CD4-positive, alpha-beta T cell treated with Interleukin-17A for 4 hours (primary cell): ENCODE data around the gene SULT1C2.
"Not testable (repeated sequence)": the region's sequence is repeated elsewhere in the genome, so short reads cannot be mapped to it uniquely, and the experiment has no call there.

Source experiments
- DNase-seq: peaks from one replicate; pipeline ENCODE4 v3.0.0-alpha.2; 2020; ENCODE audit warnings: mixed read lengths

SULT1C2 gene

DNA sequence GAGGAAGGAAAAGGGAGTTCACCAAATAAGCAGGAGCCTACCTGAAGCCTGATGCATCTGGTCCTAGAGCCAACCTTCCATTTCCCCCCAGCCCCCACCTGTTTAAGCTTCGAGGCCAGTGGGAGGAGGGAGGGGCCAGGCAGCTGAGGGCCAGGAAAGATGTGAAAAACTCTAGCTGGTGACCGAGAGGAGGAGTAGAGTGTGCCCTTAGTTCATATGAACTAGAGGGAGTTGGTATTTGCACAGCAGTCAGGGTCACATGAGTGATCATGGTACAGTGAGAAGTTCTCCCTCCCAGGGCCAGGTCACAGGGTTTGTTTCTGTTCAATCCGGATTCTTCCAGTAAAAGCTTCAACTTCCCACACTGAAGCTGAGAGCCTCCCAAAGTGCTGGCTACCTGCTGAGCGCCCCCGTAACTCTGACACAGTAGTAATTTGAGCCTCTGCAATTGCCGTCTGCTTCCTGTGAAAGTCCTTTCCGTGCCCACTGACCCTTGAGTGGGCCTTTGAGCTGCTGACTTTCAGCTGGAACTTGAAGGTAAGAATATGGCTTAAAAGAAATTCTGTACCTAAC, at the start of gene SULT1C2:
Gene SULT1C2 (plus strand): TSS at position 362 of the 573 bp plus-strand sequence. CDS start 4,773 bp downstream, outside the sequence.
- no peak for DNase-seq

DNA sequence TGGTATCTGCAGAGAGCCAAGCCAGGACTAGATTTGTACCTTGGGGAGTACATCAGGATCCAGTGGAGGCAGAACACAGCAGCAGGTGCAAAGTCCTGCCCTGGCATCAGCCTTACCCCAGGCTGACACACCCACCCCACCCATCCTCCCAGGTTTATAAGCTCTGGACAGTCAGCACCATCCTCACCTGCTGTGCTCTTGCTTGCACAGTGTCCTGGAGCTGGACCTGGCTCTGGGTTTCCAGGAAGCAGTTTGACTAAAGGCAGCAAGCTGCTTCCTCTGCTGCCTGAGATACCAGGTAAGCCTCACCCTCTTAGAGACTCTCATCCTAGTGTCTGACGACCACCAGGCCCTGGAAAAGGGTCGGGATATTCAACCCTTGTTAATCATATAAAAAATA, 48.9 kb upstream of the SULT1C2 start, which contains the start of gene SULT1C3:
Gene SULT1C3 (plus strand): TSS at position 183 of the 400 bp plus-strand sequence. CDS start 7,227 bp downstream, outside the sequence.
- no peak for DNase-seq

DNA sequence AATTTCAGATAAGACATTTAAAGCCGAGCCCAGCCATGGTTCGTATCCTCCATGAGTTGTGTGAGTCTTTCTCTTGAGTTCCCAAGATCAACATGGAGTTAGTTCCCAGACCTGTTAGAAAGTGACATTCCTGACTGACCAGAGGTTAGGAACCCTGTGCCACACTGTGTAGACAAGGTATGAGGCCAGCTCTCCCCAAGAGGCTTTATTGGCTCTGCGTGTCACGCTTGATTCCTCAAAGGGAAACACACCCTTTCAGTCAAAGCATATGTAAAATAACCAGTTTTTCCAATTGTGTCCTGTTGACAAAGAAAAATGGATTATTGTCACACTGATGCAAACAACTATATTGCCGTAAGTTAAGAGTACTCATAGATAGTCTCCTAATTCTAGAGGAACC, 47.7 kb upstream of the SULT1C2 start:
- DNase-seq = no peak

DNA sequence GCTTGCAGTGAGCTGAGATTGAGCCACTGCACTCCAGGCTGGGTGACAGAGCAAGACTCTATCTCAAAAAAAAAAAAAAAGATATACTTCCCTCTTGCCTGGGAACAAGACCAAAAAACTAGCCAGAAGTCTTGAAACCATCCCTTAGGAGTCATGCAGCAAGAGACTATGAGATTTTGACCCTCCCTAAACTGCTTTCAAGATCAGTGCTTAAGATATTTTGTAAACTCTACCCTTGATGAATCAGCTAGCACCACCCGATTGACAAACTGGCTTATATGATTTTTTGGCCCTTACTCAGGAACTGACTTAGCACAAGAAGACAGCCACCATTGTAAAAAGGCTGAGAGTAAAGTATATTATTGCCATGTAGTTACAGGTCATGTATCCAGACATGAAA, 45.1 kb upstream of the SULT1C2 start:
- no peak for DNase-seq

DNA sequence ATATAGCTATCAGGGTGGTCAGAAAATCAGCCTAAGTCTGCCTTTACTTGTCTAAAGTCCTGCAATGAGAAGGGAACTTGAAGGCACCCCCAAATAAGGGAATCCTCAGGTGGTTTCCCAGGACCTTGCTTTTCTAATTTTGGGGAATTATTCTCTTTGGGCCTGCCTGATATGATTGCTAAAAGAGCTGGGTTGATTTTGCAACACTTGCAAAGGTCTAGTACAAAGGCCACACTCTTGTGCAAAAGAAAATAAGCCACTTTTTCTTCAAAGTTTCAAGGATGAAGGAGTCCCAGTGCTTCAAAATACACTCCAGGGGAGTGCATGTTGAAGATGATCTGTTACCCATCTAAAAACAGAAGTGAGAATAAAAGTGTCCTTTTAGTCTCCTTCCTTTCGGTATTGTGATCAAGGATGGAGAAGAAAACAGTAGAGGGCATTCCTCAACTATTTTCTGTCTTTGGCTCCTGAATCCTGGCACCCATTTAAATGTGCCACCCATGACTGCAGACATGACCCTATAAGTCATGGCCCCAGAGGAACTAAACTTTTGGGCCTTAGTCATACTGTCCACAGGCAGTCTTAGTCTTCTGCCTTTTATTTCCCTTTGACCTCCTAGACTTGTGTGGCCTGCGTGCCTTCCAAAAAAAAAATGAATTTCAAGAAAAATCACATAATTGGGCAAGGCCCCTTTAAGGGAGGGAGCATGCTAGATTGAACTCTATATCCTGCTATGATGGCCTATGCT, 43.9 kb upstream of the SULT1C2 start:
- DNase-seq = no peak

DNA sequence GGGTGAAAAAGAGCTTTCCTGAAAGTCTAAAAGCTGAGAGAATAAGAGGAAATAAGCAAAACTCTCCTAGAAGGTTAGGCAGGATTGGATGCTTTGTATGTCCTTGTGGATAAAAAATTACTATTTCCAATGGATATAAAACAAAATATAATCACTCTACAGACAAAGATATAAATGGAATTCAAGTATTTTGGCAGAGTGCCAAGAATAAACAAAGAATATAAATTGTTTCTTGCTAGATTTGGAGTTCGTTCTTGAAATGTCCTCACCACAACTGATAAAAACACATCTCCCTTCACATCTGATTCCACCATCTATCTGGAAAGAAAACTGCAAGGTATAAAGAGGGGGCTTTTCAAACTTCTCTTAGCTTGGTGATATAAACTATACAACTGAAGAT, 35.6 kb upstream of the SULT1C2 start:
- DNase-seq = no peak

DNA sequence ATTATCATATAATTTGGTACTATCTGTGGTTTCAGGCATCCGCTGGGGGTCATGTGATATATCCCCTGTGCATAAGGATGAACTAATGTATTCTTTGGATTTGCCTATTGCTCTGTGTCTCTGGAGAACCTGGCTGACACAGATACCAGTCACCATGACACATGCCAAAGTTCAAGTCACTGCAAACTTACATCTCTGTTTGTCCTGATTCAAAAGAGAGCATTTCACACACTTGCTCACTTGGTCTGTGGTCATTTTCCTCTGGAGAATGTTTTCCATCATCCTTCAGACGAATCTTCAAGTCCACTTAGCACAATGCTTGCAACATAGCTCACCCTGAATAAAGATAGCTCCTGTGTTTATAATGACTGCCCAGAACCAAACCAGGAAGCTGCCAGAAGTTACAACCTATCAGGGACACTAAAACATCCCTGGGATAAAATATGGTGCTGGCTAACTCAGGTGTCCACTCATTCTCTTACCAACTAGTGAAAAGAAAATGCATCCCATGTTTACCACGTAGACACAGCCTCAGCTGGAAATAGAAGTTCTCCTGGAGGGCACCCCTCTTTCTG, 30.9 kb upstream of the SULT1C2 start:
- no peak for DNase-seq

- DNase-seq = no peak
Observed at GRCh38 chr2:108260773-108261172, 27.9 kb upstream of the SULT1C2 start.

- DNase-seq = no peak
Observed at GRCh38 chr2:108262036-108262435, 26.7 kb upstream of the SULT1C2 start.

GRCh38 chr2:108263401-108263800, 25.3 kb upstream of the SULT1C2 start:
- DNase-seq = no peak

GRCh38 chr2:108266218-108266617, 22.5 kb upstream of the SULT1C2 start:
- DNase-seq = no peak

DNA sequence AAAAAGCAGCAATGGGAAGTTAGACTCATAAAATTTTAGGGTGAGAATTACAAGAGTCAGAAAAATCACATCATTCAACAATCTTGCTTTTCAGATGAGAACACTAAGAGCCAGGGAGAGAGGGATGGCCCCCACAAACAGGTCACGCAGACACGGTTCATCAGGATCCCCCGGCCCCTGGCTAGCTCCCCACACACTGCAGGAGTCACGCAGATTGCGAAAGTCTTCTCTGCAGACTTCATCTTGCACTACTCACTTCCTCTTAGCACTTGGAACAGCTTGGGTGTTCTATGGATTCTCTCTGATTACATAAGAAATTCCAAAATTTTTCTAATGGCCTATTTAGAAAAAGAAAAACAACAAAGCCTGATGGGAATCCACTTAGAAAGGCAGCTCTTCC, 21.6 kb upstream of the SULT1C2 start:
- DNase-seq = no peak

DNA sequence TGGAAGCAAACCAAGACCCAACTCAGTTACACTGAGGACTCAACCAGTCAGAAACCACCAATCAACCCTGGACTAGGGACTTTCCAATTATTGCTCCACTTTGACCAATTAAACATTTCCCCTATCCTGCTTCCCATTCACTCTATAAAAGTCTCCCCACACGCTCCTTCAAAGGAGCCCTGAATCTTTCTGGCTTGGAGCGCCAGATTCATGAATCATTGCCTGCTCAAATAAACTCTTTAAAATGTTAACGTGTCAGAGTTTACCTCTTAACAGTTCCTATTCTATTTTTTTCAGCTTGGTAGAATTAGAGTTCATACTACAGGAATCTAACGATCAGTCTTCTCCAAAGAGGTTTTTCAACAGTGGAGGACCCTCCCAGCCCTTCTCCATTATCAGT, 20.7 kb upstream of the SULT1C2 start:
- DNase-seq = no peak

GRCh38 chr2:108270346-108270745, 18.3 kb upstream of the SULT1C2 start:
- DNase-seq = no peak

- DNase-seq = no peak
Observed at GRCh38 chr2:108270768-108271506, 17.8 kb upstream of the SULT1C2 start.

GRCh38 chr2:108271691-108272253, 16.9 kb upstream of the SULT1C2 start:
- DNase-seq = no peak

GRCh38 chr2:108278631-108279030, 10.1 kb upstream of the SULT1C2 start:
- DNase-seq = no peak

GRCh38 chr2:108279468-108279867, 9.2 kb upstream of the SULT1C2 start:
- DNase-seq = no peak

DNA sequence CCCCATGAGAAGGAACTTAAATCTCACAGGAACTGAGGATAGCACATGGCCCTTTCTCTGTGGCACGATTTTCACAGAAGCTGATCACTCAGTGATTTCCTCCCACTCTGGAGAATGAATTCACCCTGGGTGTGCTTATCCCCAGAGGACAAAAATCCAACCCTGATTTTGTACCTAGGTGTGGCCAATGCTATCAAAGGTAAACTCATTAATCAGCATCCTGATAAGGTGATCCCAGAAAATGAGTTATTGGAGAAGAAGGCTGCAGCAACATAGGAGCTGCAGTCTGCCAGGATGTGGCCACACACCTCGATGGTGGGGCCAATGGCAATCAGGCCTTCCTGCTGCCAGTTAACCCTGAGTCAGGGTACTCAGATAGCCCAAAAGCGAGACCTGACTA, 8.2 kb upstream of the SULT1C2 start:
- DNase-seq = no peak

- DNase-seq = not testable (repeated sequence)
Observed at GRCh38 chr2:108284566-108284965, 4.1 kb upstream of the SULT1C2 start.

DNA sequence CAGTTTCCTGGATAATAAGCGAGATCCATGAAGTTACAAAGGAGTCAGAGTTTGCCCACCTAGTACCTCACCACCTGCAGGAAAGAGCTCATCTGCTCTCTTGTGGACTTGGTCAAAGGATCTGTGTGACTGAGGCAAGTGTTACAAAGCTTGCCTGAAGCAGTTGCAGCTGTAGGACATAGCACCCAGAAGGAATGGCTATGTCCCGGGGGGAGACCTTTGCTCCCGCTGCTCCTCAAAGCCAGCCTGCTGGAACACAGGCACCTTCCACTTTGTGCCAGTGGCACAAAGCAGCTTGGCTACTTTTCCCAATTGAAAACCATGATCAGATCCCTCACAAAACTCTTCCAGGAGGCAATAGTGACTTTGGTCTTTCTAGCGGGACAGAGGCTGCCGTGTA, 3.1 kb upstream of the SULT1C2 start:
- no peak for DNase-seq

- DNase-seq = no peak
Observed at GRCh38 chr2:108287169-108287568, 1.5 kb upstream of the SULT1C2 start.

- DNase-seq = no peak
Observed at GRCh38 chr2:108293850-108294249, 5.2 kb downstream of the SULT1C2 start.
